ENCODE measurements around the gene CASD1.

GRCh38 chr7:94591176-94591575 is 81.6 kb downstream of the CASD1 start:
- no peak for TF ChIP-seq JUND (IDR thresholded peaks at IDR 0.05; ENCODE audit: low read depth, low read length)
- no peak for TF ChIP-seq ZNF384 (IDR thresholded peaks at IDR 0.05; ENCODE audit: borderline replicate concordance, low read depth, low read length)
- no peak for TF ChIP-seq IKZF1 (conservative IDR thresholded peaks at IDR 0.05)
- no peak for TF ChIP-seq TARDBP (IDR thresholded peaks at IDR 0.05; ENCODE audit: borderline replicate concordance)
- no peak for TF ChIP-seq GATAD2B (conservative IDR thresholded peaks at IDR 0.05; ENCODE audit: low read depth)
- no peak for TF ChIP-seq E2F4 (IDR thresholded peaks at IDR 0.05; ENCODE audit: low read depth, low read length)
- TF ChIP-seq USF2 (IDR thresholded peaks at IDR 0.05; ENCODE audit: borderline replicate concordance, low read depth, low read length) = no peak

Measured in GM12878 (cell line).